MM.1S (cell line): ENCODE measurements around the gene LRRC1.

ENCODE experiments used
- DNase-seq: peaks from one replicate; pipeline ENCODE4 v3.0.0-alpha.2; 2015
- H2AFZ ChIP-seq: fragments of 300-600 bp; sonication (generic); 2 replicates; pipeline ENCODE4 v1.6.0; 2016; ENCODE audit warnings: antibody characterized with exemption, low read length
- H3F3A ChIP-seq: fragments of 300-600 bp; sonication (generic); 2 replicates; pipeline ENCODE4 v1.6.1; 2016; ENCODE audit warnings: mild to moderate bottlenecking, antibody characterized with exemption, low read length, moderate library complexity, mixed read lengths; ENCODE audit not compliant: insufficient read depth
- H3K27ac ChIP-seq: fragments of 300-600 bp; sonication (generic); 2 replicates; pipeline ENCODE4 v1.5.1; 2016; ENCODE audit warnings: mild to moderate bottlenecking, low read length
- H3K27me3 ChIP-seq: fragments of 300-600 bp; sonication (generic); replicated peaks from 2 replicates; pipeline ENCODE4 v1.6.0; 2016; ENCODE audit warnings: low read length; ENCODE audit not compliant: insufficient read depth
- H3K36me3 ChIP-seq: fragments of 300-600 bp; sonication (generic); replicated peaks from 2 replicates; pipeline ENCODE4 v1.6.1; 2016; ENCODE audit warnings: mild to moderate bottlenecking, low read length, mixed read lengths; ENCODE audit not compliant: insufficient read depth
- H3K4me1 ChIP-seq: fragments of 300-600 bp; sonication (generic); 2 replicates; pipeline ENCODE4 v1.6.1; 2016; ENCODE audit warnings: low read length, mixed read lengths
- H3K4me2 ChIP-seq: fragments of 300-600 bp; sonication (generic); 2 replicates; pipeline ENCODE4 v1.6.0; 2016; ENCODE audit warnings: low read depth, low read length
- H3K4me3 ChIP-seq: fragments of 300-600 bp; sonication (generic); 2 replicates; pipeline ENCODE4 v1.5.1; 2016; ENCODE audit warnings: low read length, mixed read lengths
- H3K79me2 ChIP-seq: fragments of 300-600 bp; sonication (generic); 2 replicates; pipeline ENCODE4 v1.6.1; 2016; ENCODE audit warnings: mixed run types, low read length, mixed read lengths
- H3K9ac ChIP-seq: fragments of 300-600 bp; sonication (generic); 2 replicates; pipeline ENCODE4 v1.6.1; 2016; ENCODE audit warnings: low read length, mixed read lengths
- H3K9me2 ChIP-seq: fragments of 300-600 bp; sonication (generic); replicated peaks from 2 replicates; pipeline ENCODE4 v1.6.1; 2016; ENCODE audit warnings: mild to moderate bottlenecking, low read length, mixed read lengths; ENCODE audit not compliant: insufficient read depth
- H3K9me3 ChIP-seq: fragments of 300-600 bp; sonication (generic); replicated peaks from 2 replicates; pipeline ENCODE4 v1.6.1; 2016; ENCODE audit warnings: mild to moderate bottlenecking, low read length, mixed read lengths; ENCODE audit not compliant: insufficient read depth
- H4K20me1 ChIP-seq: fragments of 300-600 bp; sonication (generic); 2 replicates; pipeline ENCODE4 v1.6.1; 2016; ENCODE audit warnings: mild to moderate bottlenecking, low read length, moderate library complexity, mixed read lengths; ENCODE audit not compliant: insufficient read depth
- EZH2 ChIP-seq: fragments of 300-600 bp; sonication (generic); optimal IDR thresholded peaks from 2 replicates; pipeline ENCODE3; 2017; ENCODE audit warnings: low read depth, mild to moderate bottlenecking, antibody characterized with exemption, low read length, mixed read lengths
- EZH2phosphoT487 ChIP-seq: fragments of 300-600 bp; sonication (generic); IDR thresholded peaks from 2 replicates; pipeline ENCODE4 v1.6.1; 2018; ENCODE audit warnings: antibody characterized with exemption, low read length
- TF ChIP-seq, protein P1 (sequence below): fragments of 300-600 bp; sonication (generic); IDR thresholded peaks from 2 replicates; pipeline ENCODE4 v1.5.1; 2016; ENCODE audit warnings: antibody characterized with exemption, low read length, mixed read lengths

LRRC1 gene

DNA sequence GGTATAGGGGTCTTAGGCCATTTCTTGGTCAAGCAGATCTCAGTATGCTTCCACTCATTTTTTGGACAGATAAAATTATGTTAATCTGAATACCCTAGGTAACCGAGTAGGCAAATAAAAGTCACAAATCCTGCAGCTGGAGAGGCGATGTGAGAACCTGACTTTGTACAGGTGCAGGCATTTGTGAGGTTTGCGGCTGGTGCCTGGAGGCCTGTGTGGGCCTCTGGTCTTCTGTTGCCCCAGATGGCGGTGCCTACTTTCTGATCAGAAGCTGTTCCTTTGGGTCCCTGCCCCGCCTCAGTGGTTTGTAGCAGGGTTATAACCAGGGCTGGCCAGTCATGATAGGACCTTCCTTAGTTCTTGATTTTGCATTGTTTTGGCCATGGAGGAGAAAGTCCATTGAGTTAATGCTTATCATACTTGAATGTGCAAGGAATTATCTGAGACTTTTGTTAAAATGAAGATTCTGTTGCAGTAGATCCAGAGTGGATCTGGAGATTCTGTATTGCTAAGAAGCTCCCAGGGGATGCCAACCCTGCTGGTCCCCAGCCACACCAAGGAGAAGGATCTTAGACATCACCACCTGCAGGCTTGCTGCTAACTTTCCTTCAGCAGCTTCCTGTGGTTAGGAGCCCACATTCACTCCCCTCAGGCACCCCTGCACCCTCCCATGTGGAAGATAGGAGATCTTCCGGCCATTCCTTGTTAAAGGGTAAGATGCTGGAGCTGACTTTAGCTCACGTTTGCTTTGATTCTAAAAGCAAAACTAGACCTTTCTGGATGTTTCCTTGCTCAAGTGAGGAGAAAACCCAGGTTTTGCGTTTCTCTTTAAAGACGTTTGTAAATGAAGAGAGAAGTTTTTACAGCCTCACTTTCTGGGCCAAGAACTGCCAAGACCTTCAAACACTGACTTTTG is 50.7 kb downstream of the LRRC1 start:
- Histone ChIP-seq H3K4me1 (no peaks in the 10 kb centered on the region), H3K9me3 (no peaks in the 10 kb centered on the region), H3K9me2 (no peaks in the 10 kb centered on the region), H3K4me2 (no peak overlapping the region), H3K9ac (no peak overlapping the region), H3K36me3 (no peaks in the 10 kb centered on the region), H2AFZ (no peak overlapping the region), H3K27me3 (no peaks in the 10 kb centered on the region), H3K27ac (no peak overlapping the region), H3K4me3 (no peak overlapping the region), H4K20me1 (no peaks in the 10 kb centered on the region), H3F3A (no peaks in the 10 kb centered on the region), H3K79me2 (peaks cover 74% of the 10 kb centered on the region)
- no peak for DNase-seq
- TF ChIP-seq, protein P1, sequence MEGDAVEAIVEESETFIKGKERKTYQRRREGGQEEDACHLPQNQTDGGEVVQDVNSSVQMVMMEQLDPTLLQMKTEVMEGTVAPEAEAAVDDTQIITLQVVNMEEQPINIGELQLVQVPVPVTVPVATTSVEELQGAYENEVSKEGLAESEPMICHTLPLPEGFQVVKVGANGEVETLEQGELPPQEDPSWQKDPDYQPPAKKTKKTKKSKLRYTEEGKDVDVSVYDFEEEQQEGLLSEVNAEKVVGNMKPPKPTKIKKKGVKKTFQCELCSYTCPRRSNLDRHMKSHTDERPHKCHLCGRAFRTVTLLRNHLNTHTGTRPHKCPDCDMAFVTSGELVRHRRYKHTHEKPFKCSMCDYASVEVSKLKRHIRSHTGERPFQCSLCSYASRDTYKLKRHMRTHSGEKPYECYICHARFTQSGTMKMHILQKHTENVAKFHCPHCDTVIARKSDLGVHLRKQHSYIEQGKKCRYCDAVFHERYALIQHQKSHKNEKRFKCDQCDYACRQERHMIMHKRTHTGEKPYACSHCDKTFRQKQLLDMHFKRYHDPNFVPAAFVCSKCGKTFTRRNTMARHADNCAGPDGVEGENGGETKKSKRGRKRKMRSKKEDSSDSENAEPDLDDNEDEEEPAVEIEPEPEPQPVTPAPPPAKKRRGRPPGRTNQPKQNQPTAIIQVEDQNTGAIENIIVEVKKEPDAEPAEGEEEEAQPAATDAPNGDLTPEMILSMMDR = no peak
- TF ChIP-seq EZH2 (no peak), EZH2phosphoT487 (no peak)

DNA sequence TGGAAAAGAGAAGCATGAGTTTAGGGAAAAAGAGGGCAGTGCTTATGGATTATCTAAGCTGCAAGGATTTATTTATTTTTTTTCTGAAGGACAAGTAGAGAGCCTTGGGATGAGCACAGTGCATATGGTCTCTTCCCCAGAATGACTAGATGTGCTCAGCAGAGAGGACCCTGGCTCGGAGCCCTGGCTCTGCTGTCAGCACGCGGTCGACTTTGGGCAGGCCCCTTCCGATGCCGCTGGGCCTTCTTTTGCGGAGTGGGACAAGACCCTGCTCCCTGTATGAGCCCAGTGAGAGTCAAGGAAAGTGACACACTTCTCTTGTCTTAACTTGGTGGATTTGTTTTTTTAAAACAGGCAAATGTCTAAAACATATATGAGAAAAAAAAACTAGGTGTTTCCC is 51.4 kb downstream of the LRRC1 start:
- H3K4me1 ChIP-seq = no peaks in the 10 kb centered on the region
- H2AFZ ChIP-seq = no peak overlapping the region
- no peaks in the 10 kb centered on the region for H3K27me3 ChIP-seq
- peaks cover 69% of the 10 kb centered on the region for H3K79me2 ChIP-seq
- no peaks in the 10 kb centered on the region for H4K20me1 ChIP-seq
- no peaks in the 10 kb centered on the region for H3F3A ChIP-seq
- no peak overlapping the region for H3K4me3 ChIP-seq
- H3K27ac ChIP-seq = no peak overlapping the region
- no peak overlapping the region for H3K4me2 ChIP-seq
- no peak overlapping the region for H3K9ac ChIP-seq
- H3K9me3 ChIP-seq = no peaks in the 10 kb centered on the region
- TF ChIP-seq EZH2phosphoT487 (no peak), EZH2 (no peak)
- TF ChIP-seq, protein P1 = no peak
- DNase-seq = no peak
- no peaks in the 10 kb centered on the region for H3K36me3 ChIP-seq
- H3K9me2 ChIP-seq = no peaks in the 10 kb centered on the region

DNA sequence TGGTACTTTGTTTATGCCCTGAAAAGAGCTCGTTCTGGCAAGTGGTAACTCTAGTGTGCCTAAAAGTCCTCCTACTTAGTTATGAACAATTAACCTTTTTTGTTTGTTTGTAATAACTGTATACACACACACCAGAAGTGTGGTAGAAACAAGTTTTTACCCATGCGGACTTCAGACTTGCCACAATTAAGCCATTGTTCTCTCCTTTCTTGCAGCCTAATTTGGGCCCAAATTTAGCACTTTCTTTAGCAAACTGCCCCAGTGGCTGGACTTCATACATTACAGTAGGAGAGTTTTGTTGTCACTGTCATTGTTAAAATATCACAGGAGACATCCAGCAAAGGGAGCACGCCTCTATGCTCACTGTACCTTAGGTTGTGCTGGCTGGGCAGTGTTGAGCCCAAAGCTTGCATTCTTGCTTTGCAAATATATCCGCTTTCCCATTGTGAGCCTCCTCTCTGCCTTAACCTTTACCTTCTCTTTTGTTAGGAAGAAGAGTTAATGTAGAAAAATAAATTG is 53.0 kb downstream of the LRRC1 start:
- Histone ChIP-seq H3K4me3 (no peak overlapping the region), H3K27ac (no peak overlapping the region), H3K79me2 (peaks cover 73% of the 10 kb centered on the region), H2AFZ (no peak overlapping the region), H3F3A (no peaks in the 10 kb centered on the region), H3K4me1 (no peaks in the 10 kb centered on the region), H3K4me2 (no peak overlapping the region), H4K20me1 (no peaks in the 10 kb centered on the region), H3K9me2 (no peaks in the 10 kb centered on the region), H3K9me3 (no peaks in the 10 kb centered on the region), H3K9ac (no peak overlapping the region), H3K36me3 (no peaks in the 10 kb centered on the region), H3K27me3 (no peaks in the 10 kb centered on the region)
- DNase-seq = no peak
- TF ChIP-seq EZH2 (no peak), EZH2phosphoT487 (no peak)
- TF ChIP-seq, protein P1 = no peak
